Breast epithelium (tissue), 3 donors: Measurements from ENCODE around the gene POLR2C.

Experiments used
- CTCF ChIP-seq, 3 donors: fragments of 450-650 bp; IDR thresholded peaks; one replicate each; pipeline ENCODE4 v1.5.1; 2016 to 2017; ENCODE audit warnings: antibody characterized with exemption in 3 of 3, mild to moderate bottlenecking in 3 of 3, moderate library complexity in 3 of 3
- POLR2A ChIP-seq: fragments of 450-650 bp; IDR thresholded peaks from one replicate; pipeline ENCODE4 v1.6.1; 2016; ENCODE audit warnings: antibody characterized with exemption, mild to moderate bottlenecking, moderate library complexity

DNA sequence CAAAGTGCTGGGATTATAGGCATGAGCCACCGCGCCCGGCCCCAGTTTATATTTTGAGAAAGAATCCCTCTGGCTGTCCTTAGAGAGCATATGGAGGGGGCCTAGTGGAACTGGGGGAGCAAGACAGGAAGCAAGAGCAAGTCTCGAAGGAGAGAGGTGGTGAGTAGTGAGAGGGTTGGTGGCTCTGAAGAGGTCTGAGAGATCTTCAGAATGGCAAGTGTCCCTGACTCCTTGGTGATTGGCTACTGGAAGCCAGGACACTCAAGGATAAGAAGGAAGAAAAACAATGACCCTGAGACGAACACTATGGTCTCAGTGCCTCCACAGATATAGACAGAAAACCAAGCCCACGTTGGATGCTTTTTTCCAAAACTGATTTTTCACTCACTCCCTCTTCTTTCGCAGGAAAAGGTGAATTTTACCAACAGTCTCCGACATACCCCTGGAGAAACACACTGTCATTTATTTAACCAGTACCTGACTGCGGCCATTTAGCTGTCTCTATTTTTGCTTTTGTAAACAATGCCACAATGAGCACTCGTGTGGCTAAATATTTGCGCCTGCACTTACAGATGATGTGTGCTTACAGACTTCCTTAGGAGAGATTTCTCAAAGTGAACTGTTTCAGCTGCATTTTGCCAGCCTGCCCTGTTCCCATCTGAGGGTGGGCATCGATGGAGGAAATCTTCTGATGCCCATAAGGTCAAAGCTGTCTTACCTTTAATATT, 39.7 kb downstream of the POLR2C start:
- TF ChIP-seq CTCF (IDR thresholded peaks at IDR 0.05) (no peak), POLR2A (no peak)
